Coronary artery (tissue), 2 donors: ENCODE results near the gene MAP6.

Source experiments
- DNase-seq: peaks from one replicate; pipeline ENCODE4 v3.0.0-alpha.2; 2017; ENCODE audit warnings: low spot score
- H3K27ac ChIP-seq, 2 donors: fragments of 200-600 bp; sonication (generic); one replicate each; pipeline ENCODE4 v1.5.1; 2016 to 2019
- H3K4me3 ChIP-seq: fragments of 200-600 bp; sonication (generic); 2 replicates; pipeline ENCODE4 v1.5.1; 2016; ENCODE audit warnings: mild to moderate bottlenecking, moderate library complexity
- CTCF ChIP-seq: fragments of 200-600 bp; sonication (generic); IDR thresholded peaks from one replicate; pipeline ENCODE4 v1.5.1; 2019; ENCODE audit warnings: antibody characterized with exemption

The MAP6 gene

GRCh38 chr11:75679566-75679965, 10.7 kb upstream of the MAP6 start:
- Histone ChIP-seq H3K27ac (no peak overlapping the region), H3K4me3 (no peak overlapping the region)
- DNase-seq: no peak
- TF ChIP-seq CTCF: no peak

- DNase-seq: no peak
- Histone ChIP-seq H3K4me3 (no peak overlapping the region), H3K27ac (no peak overlapping the region)
- TF ChIP-seq CTCF: no peak
Observed at GRCh38 chr11:75678620-75679259, 9.9 kb upstream of the MAP6 start.

DNA sequence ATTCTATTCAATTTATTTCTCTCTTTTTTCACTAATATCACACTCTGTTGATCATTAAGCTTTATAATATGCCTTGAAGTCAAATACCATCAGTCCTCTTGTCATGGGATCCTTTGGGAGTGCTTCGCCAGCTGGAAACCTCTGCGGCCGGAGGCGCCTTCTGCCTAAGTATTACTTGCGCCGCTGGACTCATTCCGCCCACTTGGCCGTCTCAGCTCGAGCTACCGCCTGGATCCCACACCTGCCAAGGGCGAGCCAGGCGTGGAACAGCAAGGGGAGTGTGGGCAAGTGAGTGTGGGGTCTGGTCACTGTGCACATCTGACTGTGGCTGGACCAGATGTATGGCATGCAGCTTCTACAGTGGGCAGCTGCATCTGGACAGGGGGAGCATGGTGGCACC, 9.1 kb upstream of the MAP6 start:
- no peak overlapping the region for H3K4me3 ChIP-seq
- TF ChIP-seq CTCF: no peak
- no peak for DNase-seq
- no peak overlapping the region for H3K27ac ChIP-seq

- no peak overlapping the region for H3K4me3 ChIP-seq
- DNase-seq: no peak
- no peak for TF ChIP-seq CTCF
- no peak overlapping the region for H3K27ac ChIP-seq
Observed at GRCh38 chr11:75677275-75677674, 8.4 kb upstream of the MAP6 start.

- no peak overlapping the region for H3K27ac ChIP-seq
- TF ChIP-seq CTCF: no peak
- H3K4me3 ChIP-seq: no peak overlapping the region
- DNase-seq: no peak
Observed at GRCh38 chr11:75673977-75674582, 5.2 kb upstream of the MAP6 start.

- H3K4me3 ChIP-seq: peak overlapping the region; percentile 81
- H3K27ac ChIP-seq: peak overlapping the region; percentile 62 to 83
- TF ChIP-seq CTCF: no peak
- no peak for DNase-seq
Observed at GRCh38 chr11:75667831-75668450, 897 bp downstream of the MAP6 start.
